Measurements from ENCODE around the gene GPNMB. TPM values are rescaled to one million over a fixed set of nuclear protein-coding genes. Genes with fewer than 3 reads are reported as not detected.
A peak's percentile ranks its signal among the peaks of the same experiment; 100 is the strongest.

Gene GPNMB
- total RNA-seq, 2 donors from 2014 or later: 10.0 to 49.9 TPM

DNA sequence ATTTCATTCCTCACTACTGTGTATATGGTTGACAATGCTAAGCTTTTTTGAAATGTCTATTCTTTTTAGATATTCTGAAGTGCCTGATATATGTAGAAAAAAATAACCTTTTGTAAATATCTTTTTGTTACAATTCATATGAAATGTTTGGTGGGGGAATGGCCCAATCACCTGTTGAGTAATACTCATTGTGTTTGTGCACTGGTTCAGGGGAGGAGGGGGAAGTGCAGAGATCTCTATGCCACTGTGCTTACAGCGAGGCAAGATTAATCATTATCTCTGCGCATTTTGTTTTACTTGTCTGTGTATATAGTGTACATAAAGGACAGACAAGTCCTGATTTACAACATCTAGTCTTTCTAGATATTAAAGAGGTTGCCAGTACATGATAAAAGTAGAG, 39.6 kb upstream of the GPNMB start:
- peak; percentile 13 for TF ChIP-seq POLR2AphosphoS5 (IDR thresholded peaks at IDR 0.05)
- TF ChIP-seq, protein P1, sequence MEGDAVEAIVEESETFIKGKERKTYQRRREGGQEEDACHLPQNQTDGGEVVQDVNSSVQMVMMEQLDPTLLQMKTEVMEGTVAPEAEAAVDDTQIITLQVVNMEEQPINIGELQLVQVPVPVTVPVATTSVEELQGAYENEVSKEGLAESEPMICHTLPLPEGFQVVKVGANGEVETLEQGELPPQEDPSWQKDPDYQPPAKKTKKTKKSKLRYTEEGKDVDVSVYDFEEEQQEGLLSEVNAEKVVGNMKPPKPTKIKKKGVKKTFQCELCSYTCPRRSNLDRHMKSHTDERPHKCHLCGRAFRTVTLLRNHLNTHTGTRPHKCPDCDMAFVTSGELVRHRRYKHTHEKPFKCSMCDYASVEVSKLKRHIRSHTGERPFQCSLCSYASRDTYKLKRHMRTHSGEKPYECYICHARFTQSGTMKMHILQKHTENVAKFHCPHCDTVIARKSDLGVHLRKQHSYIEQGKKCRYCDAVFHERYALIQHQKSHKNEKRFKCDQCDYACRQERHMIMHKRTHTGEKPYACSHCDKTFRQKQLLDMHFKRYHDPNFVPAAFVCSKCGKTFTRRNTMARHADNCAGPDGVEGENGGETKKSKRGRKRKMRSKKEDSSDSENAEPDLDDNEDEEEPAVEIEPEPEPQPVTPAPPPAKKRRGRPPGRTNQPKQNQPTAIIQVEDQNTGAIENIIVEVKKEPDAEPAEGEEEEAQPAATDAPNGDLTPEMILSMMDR (IDR thresholded peaks at IDR 0.05): no peak
- no peak for DNase-seq (ENCODE audit: low spot score)
- WGBS: 65% methylated on average over 2 of the region's 2 CpGs
- H3K4me1 ChIP-seq (replicated peaks): no peaks in the 10 kb centered on the region
- no peaks in the 10 kb centered on the region for H3K36me3 ChIP-seq
- H3K27ac ChIP-seq: peak overlapping the region in 1 of 2 donors; percentile 10
- no peaks in the 10 kb centered on the region for H3K27me3 ChIP-seq (replicated peaks; ENCODE audit: insufficient read depth)
- no peak overlapping the region for H3K4me3 ChIP-seq
- H3K9me3 ChIP-seq: no peaks in the 10 kb centered on the region
- intact Hi-C loops (cut with DNase I): no loop called here

- Histone ChIP-seq H3K9me3 (no peaks in the 10 kb centered on the region), H3K36me3 (no peaks in the 10 kb centered on the region), H3K27me3 (replicated peaks; ENCODE audit: insufficient read depth) (no peaks in the 10 kb centered on the region), H3K4me3 (no peak overlapping the region), H3K4me1 (replicated peaks) (no peaks in the 10 kb centered on the region), H3K27ac (no peak overlapping the region)
- no peak for DNase-seq (ENCODE audit: low spot score)
- TF ChIP-seq POLR2A (IDR thresholded peaks at IDR 0.05): no peak
- TF ChIP-seq, protein P1 (IDR thresholded peaks at IDR 0.05): no peak
- TF ChIP-seq POLR2AphosphoS5 (IDR thresholded peaks at IDR 0.05): no peak
- WGBS: 87% methylated on average over 3 of the region's 3 CpGs
- intact Hi-C loops (cut with DNase I): no loop called here
These were observed 38.7 kb upstream of the GPNMB start for GRCh38 chr7:23207884-23208283.

GRCh38 chr7:23208316-23208715, 38.3 kb upstream of the GPNMB start:
- no peaks in the 10 kb centered on the region for H3K27me3 ChIP-seq (replicated peaks; ENCODE audit: insufficient read depth)
- TF ChIP-seq POLR2A (IDR thresholded peaks at IDR 0.05): no peak
- no peak for TF ChIP-seq POLR2AphosphoS5 (IDR thresholded peaks at IDR 0.05)
- TF ChIP-seq, protein P1 (IDR thresholded peaks at IDR 0.05): no peak
- WGBS: 87% methylated on average over 4 of the region's 4 CpGs

GRCh38 chr7:23210506-23210905, 36.1 kb upstream of the GPNMB start:
- intact Hi-C loops (cut with DNase I): no loop called here
- no peaks in the 10 kb centered on the region for H3K4me1 ChIP-seq (replicated peaks)
- no peaks in the 10 kb centered on the region for H3K9me3 ChIP-seq
- no peaks in the 10 kb centered on the region for H3K27me3 ChIP-seq (replicated peaks; ENCODE audit: insufficient read depth)
- DNase-seq (ENCODE audit: low spot score): no peak
- no peaks in the 10 kb centered on the region for H3K36me3 ChIP-seq
- H3K4me3 ChIP-seq: no peak overlapping the region
- TF ChIP-seq POLR2AphosphoS5 (IDR thresholded peaks at IDR 0.05) (no peak), POLR2A (IDR thresholded peaks at IDR 0.05) (no peak)
- TF ChIP-seq, protein P1 (IDR thresholded peaks at IDR 0.05): no peak
- no peak overlapping the region for H3K27ac ChIP-seq
- WGBS: 92% methylated on average over 2 of the region's 2 CpGs

More at GRCh38 chr7:23208316-23208715, 38.3 kb upstream of the GPNMB start:
- H3K4me1 ChIP-seq (replicated peaks): no peaks in the 10 kb centered on the region
- no peak for DNase-seq (ENCODE audit: low spot score)
- no peak overlapping the region for H3K27ac ChIP-seq
- intact Hi-C loops (cut with DNase I): no loop called here
- H3K4me3 ChIP-seq: no peak overlapping the region
- H3K9me3 ChIP-seq: no peaks in the 10 kb centered on the region
- no peaks in the 10 kb centered on the region for H3K36me3 ChIP-seq

DNA sequence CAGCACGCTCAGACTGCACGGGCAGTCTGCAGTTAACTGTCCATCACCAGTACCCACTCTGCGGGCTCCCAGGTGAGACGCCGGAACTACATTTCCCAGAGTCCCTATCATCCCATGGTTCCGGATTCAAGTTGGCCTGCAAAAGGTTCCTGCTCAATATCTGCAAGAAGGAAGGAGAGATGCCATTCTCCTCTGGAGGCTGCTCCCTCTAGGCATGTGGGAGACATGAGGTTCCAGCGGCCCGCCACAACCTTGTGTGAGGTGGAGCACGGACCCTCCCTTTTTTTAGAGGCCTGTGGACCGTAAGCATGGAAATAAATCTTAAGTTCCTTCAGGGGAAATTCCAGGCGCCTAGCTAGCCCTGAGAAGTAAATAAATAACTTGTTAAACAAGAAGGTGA, 35.0 kb upstream of the GPNMB start:
- H3K36me3 ChIP-seq: no peaks in the 10 kb centered on the region
- WGBS: 58% methylated on average over 11 of the region's 11 CpGs
- no peak for TF ChIP-seq POLR2A (IDR thresholded peaks at IDR 0.05)
- intact Hi-C loops (cut with DNase I): no loop called here
- H3K27me3 ChIP-seq (replicated peaks; ENCODE audit: insufficient read depth): no peaks in the 10 kb centered on the region
- no peak overlapping the region for H3K27ac ChIP-seq
- DNase-seq (ENCODE audit: low spot score): no peak
- no peaks in the 10 kb centered on the region for H3K9me3 ChIP-seq
- no peaks in the 10 kb centered on the region for H3K4me1 ChIP-seq (replicated peaks)
- H3K4me3 ChIP-seq: no peak overlapping the region

Data from prostate gland (tissue), 2 donors.